Measurements from ENCODE around the gene SYP.
"Not testable (repeated sequence)": the region's sequence is repeated elsewhere in the genome, so short reads cannot be mapped to it uniquely, and the experiment has no call there.

Gene SYP

DNA sequence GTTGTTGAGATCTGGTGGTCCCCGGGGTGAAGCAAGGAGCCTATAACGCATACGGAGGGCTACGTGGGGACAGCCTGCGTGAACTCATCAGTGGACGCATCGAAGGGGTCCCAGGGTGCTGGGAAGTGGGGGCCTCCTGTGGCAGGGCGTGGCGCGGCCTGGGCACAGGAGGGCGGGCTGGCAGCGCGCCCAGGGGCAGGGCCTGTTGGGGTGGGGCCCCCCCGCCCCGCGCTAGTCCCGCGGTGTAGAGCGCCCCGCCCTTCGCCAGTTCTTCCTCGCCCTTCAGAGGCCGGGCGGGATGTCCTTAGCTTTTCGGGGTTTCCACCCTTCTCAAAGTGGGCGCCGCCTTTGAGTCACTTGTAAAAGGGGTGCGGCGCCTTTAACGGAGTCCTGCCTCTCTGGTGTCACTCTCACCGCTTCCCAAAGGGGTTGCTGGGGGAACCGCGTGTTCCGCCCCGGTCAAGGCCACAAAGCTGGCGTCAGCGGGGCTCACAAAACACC lies 27.7 kb downstream of the SYP start:
- in situ Hi-C loops (cut with MboI; ENCODE audit: low sequenced_read_pairs): no loop called here

DNA sequence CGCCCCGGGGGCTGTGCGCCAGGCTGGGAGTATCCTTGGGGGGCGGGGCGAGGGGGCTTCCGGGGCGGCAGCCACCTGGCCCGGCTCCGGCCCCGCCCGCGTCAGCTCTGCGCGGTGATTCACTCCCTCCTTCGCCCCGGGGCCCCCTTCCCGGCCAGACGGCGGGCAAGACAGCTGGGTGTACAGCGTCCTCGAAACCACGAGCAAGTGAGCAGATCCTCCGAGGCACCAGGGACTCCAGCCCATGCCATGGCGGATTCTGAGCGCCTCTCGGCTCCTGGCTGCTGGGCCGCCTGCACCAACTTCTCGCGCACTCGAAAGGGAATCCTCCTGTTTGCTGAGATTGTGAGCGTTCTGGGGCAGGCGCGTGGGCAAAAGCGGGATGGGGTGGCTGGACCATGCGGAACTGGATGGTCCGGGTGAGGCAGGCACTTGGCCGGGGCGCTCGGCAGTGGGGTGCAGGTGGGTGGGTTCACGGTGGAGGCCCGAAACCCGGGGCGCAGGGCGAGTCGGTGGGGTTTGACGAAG lies 28.2 kb downstream of the SYP start, which contains the start of gene PLP2:
TSS of gene PLP2 (plus strand) at position 147 of the 528 bp plus-strand sequence. CDS start at position 250, 103 bp downstream.
- in situ Hi-C loops (cut with MboI; ENCODE audit: low sequenced_read_pairs): no loop called here

DNA sequence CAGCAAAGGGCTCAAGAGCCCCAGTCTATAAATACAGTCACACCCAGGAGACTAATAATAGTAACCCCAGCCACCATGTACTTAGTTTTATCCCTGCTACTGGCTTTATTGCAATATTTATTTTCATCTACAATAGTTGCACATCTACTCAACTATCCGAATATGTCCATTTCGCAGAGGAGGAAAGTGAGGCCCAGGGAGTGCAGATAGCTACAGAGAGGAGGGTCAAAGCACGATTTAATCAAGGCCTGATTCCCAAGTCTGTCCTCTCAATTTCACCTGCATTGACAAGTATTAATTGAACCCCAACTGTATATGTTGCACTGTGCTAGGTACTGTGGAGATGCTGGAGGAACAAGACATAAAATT lies 32.3 kb downstream of the SYP start:
- in situ Hi-C loops (cut with MboI; ENCODE audit: low sequenced_read_pairs): no loop called here

DNA sequence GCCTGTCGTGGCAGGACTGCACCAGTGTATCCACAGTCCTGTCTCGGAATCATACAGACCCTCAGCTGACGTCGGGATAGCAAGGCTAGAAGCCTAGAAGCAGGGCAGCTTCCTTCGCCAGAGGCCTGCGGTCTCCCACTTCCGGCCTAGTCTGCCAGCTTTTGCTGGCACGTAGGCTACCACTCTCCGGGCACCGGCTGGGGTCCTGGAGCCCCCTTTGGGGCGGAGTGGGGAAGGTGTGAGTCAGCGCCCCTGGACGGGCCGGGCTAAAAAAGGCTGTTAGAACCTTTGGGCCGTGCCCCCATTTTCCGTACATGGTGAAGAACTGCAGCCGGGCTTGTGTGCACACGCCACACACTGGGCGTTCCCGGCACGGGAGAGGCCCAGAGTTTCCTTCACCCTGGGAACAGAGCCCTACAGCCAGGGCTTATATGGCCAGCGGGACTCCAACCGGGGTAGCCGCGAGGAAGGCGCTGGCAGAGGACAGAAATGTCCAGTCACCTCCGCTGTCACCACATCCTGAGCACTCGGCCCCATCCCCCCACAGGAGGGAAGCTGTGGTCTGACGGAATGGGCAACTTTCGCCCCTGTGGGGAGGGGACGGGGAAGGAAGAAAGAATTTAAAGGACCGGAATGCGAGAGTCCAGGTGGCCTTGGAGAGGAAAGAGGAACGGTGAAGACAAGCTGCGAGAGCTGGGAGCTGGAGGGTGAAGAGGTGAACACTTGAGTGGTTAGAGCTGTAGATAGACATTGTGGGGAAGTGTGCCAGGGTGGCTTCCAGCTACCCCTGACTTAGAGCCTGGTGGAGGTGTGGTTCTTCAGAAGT lies 32.9 kb downstream of the SYP start:
- in situ Hi-C loops (cut with MboI; ENCODE audit: low sequenced_read_pairs): no loop called here

DNA sequence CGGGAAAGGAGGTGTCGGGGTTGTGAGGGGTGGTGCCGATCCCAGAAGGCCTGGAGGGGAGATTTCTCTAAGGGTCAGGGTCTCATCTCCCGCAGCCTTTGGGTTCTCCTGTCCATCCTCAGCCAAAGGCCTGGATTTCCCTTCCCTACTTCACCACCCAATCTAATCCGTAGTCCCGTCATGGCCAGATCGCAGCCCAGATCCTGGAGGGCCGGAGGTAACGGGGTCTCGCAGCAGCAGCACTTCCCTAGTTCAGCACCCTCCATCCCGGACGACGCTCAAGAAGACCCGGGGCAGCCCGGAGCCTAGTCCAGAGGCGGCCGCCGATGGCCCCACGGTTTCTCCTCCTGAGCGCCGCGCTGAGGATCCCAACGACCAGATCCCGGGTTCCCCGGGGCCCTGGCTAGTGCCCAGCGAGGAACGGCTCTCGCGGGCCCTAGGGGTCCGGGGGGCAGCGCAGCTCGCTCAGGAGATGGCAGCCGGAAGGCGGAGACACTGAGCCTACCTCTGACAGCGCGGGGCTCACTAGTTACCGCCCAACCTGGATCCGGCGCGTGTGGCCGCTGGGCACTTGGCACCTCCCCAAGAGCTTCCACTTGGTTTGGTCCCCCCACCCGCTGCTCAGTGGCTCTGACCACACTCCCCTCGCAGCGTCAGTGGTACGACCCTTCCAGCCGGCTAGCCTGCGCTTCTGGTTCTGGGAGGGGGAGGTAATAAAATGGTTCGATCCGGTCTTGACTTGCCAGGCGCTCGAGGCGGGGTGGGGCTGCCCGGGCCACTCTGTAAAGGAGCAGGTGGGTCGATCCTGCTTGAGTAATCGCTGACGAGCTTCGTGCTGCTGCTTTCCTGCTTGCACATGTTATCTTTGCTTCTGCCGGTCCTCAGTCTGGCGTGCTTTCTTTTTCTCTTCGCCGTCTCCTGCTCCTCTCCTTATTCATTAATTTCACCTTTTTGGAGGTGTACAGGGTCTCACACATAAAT lies 33.8 kb downstream of the SYP start:
- in situ Hi-C loops (cut with MboI; ENCODE audit: low sequenced_read_pairs): no loop called here

DNA sequence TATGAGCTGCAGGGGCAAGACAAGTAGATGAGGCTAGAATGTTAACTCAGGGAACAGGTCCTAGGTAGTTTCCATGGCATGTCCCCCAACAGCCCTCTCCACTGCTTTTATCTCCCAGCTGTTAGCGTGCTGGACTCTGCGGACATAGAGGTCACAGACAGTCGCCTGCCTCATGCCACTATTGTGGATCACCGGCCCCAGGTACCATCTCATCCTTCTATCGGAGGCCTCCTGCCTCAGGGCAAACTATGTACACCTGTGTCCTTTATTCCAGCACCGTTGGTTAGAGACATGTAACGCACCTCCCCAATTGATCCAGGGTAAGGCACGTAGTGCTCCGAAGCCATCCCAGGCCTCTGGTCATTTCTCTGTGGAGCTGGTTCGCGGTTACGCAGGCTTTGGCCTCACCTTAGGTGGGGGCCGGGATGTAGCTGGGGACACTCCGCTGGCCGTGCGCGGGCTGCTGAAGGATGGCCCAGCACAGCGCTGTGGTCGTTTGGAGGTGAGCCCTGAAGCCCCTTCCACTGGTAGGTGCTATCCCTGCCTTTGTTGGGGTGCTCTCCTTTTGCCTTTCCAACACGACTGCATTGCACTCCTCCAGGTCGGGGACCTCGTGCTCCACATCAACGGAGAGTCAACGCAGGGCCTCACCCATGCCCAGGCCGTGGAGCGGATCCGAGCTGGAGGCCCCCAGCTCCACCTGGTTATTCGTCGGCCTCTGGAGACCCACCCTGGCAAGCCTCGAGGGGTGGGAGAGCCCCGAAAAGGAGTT lies 35.2 kb downstream of the SYP start:
- in situ Hi-C loops (cut with MboI; ENCODE audit: low sequenced_read_pairs): no loop called here

DNA sequence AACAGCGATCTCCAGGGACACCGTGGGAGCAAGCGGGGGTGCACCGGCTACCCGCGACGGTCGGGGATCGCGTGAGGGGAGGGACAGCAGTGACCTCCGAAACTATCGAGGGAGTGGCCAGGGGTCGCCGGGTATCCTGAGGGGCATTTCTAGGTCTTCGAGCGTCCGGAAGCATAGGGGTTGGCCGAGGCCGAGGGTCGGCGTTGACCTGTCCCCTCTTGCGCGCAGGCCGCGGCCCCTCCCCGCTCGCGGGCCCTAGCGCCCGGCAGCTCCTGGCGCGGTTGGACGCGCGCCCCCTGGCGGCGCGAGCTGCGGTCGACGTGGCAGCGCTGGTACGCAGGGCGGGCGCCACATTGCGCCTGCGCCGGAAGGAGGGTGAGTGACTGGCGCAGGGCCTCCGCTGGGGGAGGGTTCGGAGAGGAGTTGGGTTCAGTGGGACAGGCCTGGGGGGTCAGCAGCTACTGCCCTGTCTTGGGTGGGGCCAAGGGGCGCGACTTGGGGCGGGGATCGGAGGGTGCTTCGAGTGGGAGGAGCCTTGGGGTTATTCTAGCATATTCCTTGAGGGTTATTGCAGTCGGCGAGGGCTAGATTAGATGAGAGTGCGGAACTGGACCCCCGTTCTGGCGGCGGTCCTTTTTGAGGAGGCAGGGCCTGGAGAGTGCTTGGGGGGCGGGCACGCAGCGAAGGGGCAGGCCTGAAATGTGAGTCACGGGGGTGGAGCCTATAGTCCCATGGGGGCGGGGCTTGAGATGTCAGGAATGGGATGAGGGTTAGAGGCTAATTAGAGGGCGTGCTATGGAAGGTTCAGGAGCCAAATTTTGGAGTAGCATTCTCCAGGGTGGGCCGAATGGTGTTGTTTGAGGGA lies 36.2 kb downstream of the SYP start:
- in situ Hi-C loops (cut with MboI; ENCODE audit: low sequenced_read_pairs): no loop called here

DNA sequence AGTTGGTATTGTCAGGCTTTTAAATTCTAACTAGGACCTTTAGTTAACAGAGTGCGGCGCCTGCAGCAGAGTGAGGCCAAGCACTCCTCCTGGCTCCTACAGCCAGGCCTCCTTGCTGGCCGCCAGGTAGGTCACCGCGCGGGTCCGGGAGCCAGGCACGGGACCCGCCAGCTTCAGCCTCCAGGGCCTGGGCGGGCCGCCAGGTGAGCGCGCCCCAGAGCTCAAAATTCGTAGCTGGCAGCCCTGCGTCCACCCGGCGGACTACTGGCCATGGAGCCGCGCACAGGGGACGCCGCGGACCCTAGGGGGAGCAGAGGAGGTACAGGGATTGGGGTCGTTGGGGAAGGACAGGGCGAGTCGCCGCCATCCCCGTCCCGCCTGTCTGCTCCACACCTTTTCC lies 37.4 kb downstream of the SYP start, which contains the start of gene MAGIX:
TSS of gene MAGIX (plus strand) at position 139 of the 400 bp plus-strand sequence. CDS start at position 271, 132 bp downstream.
- in situ Hi-C loops (cut with MboI; ENCODE audit: low sequenced_read_pairs): no loop called here

DNA sequence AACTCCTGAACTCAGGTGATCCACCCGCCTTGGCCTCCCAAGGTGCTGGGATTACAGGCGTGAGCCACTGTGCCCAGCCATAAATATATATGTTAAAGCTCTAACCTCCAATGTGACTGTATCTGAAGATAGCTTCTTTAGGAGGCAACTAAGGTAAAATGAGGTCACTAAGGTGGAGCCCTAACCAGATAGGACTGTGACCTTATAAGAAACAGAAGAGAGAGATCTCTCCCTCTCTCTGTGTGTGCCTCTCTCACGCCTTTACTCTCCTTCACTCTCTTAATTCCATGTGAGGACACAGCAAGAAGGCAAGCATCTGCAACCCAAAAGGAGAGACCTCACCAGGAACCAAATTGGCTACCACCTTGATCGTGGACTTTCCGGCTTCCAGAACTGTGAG lies 38.4 kb downstream of the SYP start:
- in situ Hi-C loops (cut with MboI; ENCODE audit: low sequenced_read_pairs): no loop called here

DNA sequence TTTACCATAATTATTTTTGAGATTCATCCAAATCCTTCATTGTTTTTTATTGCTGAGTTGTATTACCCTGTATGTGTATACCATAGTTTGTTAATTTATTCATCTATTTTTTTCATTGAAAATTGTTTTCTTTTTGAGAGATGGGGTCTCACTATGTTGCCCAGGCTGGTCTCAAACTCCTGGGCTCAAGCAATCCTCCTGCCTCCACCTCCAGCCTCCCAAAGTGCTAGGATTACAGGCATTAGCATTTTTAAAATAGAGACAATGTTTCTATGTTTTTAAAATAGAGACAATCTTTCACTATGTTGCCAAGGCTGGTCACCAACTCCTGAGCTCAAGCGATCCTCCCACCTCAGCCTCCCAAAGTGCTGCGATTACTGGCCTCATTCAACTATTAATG lies 39.1 kb downstream of the SYP start:
- in situ Hi-C loops (cut with MboI; ENCODE audit: low sequenced_read_pairs): no loop called here

DNA sequence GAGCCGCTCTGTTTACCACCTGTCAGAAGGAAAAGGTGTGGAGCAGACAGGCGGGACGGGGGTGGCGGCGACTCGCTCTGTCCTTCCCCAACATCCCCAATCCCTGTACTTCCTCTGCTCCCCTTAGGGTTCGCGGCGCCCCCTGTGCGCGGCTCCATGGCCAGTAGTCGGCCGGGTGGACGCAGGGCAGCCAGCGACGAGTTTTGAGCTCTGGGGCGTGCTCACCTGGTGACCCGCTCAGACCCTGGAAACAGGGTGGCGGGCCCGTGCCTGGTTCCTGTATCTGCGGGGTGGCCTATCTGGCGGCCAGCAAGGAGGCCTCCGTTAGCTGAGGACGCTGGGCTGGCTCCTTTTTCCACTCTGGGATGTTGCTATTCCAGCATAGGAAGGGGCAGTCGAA lies 42.8 kb downstream of the SYP start:
- in situ Hi-C loops (cut with MboI; ENCODE audit: low sequenced_read_pairs): no loop called here

DNA sequence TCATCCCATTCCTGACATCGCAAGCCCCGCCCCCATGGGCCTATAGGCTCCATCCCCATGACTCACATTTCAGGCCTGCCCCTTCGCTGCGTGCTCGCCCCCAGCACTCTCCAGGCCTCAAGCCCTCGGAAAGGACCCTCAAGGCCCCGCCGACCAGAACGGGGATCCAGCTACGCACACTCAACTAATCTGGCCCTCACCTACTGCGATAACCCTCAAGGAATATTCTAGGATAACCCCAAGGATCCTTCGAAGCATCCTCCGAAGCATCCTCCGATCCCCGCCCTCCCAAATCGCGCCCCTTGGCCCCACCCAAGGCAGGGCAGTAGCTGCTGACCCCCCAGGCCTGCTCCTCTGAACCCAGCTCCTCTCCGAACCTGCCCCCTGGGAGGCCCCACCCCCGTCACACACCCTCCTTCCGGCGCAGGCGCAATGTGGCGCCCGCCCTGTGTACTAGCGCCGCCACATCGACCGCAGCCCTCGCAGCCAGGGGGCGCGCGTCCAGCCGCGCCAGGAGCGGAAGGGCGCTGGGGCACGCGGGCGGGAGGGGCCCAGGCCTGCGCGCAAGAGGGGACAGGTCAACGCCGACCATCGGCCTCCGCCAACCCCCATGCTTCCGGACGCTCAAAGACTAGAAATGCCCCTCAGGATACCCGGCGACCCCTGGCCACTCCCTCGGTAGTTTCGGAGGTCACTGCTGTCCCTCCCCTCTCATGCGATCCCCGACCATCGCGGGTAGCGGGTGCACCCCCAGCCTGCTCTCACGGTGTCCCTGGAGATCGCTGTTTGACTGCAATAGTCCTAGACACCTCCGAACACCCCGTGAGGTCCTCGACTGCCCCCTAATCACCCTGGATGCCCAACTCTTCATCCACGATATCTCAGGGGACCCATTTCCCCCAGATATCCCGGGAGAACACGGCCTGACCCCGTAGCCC lies 43.8 kb downstream of the SYP start:
- in situ Hi-C loops (cut with MboI; ENCODE audit: low sequenced_read_pairs): no loop called here

DNA sequence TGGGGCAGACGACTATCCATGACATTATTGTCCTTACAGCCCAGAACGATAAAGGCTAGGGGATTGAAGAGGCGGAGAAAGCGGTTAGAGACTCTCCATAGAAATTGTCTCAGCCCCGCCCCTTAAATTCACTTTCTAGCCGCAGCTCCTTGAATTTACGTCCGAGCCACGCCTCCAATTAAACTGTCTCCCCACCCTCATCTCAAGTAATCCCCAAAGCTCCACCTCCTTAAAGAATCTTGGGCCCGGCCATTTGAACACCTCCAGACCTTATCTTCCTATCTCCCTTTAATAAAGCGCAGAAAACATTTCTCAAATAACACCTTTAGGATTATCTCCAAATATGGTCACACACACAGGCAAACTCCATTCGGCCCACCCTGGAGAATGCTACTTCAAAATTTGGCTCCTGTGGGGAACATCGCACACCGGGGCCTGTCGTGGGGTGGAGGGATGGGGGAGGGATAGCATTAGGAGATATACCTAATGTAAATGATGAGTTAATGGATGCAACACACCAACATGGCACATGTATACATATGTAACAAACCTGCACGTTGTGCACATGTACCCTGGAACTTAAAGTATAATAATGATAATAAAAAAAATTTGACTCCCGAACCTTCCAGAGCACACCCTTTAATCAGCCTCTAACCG lies 44.6 kb downstream of the SYP start:
- in situ Hi-C loops (cut with MboI; ENCODE audit: low sequenced_read_pairs): no loop called here

DNA sequence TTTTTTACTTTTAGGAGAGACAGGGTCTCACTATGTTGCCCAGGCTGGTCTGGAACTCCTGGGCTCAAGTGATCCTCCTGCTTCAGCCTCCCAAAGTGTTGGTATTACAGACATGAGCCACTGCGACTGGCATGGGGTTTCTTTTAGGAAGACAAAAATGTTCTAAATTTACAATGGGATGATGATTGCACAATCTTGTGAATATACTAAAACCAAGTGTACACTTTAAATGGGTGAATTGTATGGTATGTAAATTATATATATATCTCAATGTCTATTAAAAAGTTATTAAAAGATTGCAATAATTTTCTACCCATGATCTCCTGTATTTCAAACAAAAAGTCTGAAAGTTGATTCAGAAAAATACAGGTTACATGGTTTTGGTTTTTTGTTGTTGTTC lies 46.5 kb downstream of the SYP start:
- in situ Hi-C loops (cut with MboI; ENCODE audit: low sequenced_read_pairs): no loop called here

DNA sequence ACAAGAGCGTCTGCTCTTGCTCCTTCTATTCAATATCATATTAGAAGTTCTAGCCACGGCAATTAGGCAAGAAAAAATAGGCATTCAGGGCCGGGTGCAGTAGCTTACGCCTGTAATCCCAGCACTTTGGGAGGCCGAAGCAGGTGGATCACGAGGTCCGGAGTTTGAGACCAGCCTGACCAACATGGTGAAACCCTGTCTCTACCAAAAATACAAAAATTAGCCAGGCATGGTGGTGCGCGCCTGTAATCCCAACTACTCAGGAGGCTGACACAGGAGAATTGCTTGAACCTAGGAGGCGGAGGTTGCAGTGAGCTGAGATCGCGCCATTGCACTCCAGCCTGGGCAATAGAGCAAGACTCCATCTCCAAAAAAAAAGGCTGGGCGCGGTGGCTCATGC lies 50.7 kb downstream of the SYP start:
- in situ Hi-C loops (cut with MboI; ENCODE audit: low sequenced_read_pairs): not testable (repeated sequence)

DNA sequence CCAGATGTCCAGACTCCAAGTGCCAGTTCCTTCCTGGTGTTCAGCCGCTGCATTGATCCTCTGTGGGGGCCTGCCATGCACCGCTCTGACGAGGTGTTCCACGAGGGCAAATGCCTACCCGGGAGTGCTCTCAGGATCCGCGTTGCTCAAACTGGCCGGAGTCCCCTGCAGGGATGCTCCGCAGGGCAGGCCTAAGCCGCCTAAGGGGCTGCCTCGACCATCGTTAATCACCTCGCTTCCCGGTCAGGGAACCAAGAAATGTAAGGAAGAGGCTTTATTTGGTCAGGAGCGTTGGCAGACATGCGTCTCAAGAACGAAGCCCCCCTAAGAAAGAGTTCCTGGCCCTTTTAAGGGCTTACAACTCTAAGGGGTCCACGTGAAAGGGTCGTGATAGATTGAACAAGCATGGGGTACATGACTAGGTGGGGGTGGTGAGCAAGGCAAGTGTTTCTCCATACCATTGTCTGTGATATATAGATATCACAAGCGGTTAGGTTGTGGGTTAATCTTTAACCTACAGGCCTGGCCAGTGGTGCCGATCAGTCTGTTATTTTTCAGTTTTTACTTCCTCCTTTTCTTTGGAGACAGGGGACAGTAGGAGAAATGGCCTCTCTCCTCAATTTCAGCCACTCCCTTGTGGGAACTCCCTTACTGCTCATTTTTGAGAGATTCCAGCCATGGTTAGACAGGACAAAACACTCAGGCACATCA lies 51.4 kb downstream of the SYP start:
- in situ Hi-C loops (cut with MboI; ENCODE audit: low sequenced_read_pairs): not testable (repeated sequence)

DNA sequence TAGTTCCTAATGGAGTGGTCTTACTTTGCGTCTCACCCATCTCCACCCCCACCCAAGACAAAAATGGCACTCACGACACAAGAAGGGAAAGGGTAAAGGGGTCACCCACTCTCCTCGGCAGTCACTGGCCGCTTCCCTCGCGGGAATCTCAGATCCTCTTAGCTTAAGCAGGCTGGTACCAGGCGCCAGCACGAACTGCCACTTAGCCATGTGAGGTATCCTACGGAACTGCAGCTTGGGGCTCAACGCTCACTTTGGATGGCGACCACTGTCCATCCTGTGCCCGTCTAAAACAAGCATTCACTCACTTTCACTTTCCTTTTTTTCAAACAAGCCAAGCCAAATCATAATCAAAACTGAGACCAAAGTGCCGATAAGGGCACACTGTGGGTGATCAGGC lies 52.1 kb downstream of the SYP start:
- in situ Hi-C loops (cut with MboI; ENCODE audit: low sequenced_read_pairs): no loop called here

Data from HL-60/S4 treated with phorbol 12-myristate 13-acetate at 8.2 ng/mL for 4 days and 3 days (cell line).